Hypothalamus (tissue), 51 donors: ENCODE measurements around the gene MYOM1.
"Not testable (repeated sequence)": the region's sequence is repeated elsewhere in the genome, so short reads cannot be mapped to it uniquely, and the experiment has no call there.

ENCODE experiments used
- DNase-seq, 51 donors: peaks; one replicate each; lab custom pipeline; 2025; lab: John Stamatoyannopoulos, UW

MYOM1 gene

DNA sequence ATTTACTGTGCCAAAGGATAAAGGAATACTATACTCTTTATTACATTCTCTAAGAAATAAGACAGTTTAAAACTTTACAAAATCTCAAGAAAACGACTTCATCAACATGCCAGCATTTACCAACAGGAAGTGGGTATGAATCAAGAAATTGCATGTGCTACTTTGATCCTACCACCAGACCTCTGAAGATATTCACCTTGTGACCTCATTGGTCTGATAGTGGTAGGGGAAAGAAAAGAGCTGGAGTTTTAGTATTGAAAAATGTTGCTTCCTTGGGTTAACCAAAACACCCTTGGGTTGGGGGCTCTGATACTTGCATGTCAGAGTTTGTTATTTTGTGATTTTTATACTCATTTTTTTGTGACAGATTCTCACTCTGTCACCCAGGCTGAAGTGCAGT is 122.7 kb downstream of the MYOM1 start:
- DNase-seq, result no peak

DNA sequence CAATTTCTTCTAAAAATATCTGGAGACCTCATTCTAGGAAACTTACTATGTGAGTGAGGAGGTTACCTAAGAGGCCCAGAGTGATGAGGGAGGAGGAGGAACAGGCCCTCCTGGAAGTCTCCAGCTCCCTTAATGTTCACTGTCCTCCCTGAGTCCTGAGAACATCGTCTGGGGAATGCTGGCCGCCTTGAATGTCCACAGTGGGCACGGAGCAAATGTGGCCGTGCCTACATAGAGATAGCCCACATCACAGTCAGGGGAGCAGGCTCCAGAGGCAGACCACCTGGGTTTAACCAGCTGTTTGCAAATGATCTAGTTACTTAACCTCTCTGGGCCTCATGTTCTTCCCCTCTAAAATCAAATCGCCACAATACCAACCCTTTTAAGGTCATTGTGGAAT is 123.8 kb downstream of the MYOM1 start:
- no peak for DNase-seq

DNA sequence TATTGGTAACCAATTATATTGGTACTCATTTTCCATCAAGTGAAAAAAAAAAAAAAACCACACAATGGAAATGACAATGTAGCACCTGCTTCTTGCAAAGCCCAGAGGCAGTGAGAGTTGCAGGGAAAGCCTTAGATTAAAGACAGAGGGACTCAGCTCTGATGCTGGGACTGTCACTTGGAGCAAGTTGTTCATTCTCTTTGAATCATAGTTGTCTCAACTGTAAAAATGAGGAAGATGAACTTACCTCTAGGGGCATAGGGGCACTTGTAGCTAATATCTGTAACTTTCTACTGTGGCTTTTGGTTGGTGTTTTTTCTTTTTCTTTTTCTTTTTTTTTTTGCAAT is 125.5 kb downstream of the MYOM1 start:
- no peak for DNase-seq

DNA sequence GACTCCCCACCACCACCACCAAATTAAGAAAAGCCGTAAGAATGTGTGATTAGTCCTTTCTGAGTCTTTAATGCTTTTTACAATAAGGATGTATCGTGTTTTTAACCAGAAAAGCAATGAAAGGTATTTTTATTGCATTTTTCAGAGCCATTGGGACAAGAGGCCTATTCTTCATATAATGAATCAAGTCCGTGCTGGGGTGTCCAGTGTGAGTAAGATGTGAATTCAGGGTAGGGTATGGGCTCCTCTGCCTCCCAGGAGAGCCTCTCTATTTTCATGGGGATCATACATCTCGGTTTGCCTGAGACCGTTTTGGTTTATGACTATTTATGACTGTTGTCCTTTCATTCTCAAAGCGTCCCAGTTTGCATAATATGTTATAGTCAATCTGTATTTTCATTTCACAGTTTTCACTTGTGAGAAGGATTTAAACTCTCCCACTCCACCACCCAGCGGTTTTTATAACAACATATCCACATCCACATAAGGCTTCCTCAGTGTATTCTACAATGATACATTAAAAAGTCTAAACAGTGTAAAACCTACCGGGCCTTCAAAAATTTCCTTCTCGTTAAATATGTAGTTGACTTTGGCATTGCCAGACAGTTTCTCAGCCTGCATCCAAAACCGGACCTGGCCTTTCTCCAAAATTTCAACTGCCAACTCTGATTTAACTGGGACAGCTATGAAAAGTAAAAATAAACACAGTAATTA is 126.0 kb downstream of the MYOM1 start:
- DNase-seq, result no peak

DNA sequence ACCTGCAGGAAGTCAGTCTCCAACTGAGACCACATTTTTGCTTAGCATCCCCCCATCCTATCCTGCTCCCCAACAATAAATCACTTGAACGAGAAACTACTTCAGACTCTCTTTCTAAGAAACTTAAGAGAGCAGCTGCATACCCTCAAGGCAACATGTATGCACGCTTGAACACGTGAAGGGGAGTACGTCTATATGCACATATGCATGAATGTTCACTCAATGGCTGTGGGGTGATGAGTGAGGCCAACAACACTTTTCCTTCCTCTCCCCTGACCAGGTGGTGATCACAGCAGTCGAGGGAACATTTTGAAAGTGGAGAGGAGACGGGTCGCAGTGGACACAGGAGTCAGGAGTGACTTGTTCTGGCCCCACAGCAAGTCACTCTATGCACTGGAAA is 127.0 kb downstream of the MYOM1 start:
- DNase-seq, result no peak

DNA sequence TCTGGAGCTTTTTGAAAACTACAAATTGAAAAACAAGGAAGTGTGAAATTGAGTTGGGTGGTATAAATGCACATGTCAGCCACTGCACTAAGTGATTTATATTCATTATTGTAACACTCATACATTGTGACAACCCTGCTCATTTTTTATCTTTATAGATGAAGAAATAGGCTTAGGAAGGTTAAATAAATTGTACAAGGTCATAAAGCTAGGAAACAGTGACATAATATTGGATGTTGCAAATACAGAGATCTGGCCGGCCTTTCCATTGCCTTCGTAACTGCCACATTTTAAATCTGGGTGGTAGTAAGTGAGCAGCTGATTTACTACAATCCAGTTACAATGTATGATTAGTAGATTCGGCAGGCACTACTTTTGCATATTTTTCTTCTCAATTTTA is 130.2 kb downstream of the MYOM1 start:
- no peak for DNase-seq

DNA sequence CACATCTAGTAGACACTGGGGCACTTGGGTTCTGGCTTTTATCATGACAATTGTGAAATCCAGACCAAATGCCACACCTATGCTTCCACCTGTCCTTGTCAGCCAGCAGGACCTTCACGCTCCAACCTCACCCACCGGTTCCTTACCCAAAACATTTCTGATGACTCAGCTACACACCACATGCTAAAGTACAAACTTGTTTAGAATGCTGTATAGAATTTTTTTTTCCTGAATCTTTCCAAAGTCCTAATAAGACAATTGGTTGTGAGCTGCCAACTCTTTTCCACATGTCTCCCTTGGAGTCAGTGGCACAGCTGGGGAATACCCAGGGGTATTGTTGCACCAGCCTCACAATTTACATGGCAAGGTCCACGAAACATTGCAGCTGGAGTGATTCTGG is 131.3 kb downstream of the MYOM1 start:
- DNase-seq, result no peak

DNA sequence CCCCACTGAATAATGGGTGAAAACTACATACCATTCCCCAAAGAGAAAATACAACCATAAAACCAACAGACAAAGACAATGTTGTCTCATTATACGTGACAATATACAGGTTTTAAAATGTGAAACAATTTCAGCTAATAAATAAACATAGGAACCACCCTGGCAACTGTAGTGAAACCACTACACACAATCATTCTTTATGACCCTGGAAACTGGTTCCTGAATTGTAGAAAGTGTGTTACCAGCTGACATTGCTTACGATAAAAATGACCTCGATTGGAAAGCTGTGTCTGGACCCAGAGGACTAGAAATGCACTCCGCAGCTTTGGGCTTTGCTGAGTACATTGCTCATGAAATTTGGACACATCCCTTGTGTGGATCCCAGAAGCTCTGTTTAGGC is 132.9 kb downstream of the MYOM1 start:
- no peak for DNase-seq

DNA sequence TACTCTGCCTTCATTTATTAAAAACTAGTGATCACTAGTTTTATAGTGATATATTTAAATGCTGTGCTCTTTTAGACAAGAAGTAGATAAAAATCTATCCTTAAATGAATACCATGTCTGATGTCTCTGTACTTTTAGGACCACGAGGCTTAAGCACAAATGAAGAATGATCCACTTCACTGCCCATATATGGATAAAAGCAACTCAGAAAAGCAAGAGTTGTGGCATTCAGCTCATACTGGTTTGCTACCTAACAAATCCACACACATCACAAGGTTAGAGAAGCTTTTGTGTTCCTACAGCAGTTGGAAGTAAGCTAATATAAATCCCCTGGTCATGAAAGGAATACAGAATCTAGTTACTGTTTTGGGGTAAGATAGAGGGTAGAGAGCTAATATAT is 134.2 kb downstream of the MYOM1 start:
- no peak for DNase-seq

DNA sequence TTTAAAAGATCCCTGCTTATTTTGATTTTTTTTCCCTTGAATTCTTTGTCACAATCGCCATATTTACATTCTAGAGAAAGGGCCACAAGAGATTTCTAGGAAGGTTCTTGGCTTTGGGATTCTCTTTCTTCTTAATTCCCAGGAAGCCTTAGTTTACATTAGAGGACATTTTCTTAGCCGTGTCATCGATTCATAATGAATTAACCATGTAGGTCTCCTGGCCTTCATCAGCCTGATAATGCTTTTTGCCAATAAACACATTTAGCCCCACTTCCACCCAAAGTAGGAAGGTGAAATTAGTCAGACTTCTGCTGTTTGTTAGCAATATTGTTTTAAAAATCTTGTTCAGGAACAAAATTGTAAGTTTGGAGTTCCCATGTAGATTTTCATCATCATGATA is 135.6 kb downstream of the MYOM1 start:
- no peak for DNase-seq

DNA sequence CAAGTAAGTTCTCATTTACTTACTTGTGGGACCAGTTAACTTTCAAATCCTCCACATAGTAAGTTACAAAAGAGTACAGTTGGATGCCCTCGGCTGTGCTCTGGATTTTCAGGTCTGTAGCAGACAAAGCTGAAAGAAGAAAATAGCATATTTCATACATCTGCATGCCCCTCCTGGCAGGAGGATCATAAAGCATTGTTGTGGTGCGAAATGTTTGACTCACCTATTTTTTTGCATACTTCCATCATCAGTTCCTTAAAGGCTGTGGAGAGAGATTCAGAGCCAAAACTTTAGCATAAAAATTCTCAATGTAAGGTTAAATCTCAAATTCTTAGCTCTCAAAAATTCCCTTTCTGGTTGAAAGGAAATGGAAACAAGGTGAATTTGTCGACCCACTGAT is 136.0 kb downstream of the MYOM1 start:
- no peak for DNase-seq

DNA sequence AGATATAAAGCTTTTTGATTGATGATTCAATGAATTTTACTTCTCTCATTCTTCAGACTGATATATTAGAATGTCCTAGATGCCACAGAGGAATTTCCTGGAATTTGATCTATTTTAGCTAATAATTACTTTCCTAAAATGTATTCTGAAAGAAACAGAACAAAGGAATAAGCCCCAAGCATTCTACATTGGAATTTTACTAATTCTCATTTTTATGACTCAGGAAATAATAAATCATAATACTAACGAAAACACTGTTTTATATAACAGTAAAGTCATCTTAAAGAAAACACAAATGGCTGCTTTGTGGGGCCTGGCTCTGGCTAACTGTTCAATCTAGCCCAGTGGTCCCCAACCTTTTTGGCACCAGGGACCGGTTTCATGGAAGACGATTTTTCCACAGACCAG is 138.2 kb downstream of the MYOM1 start:
- DNase-seq, result no peak

DNA sequence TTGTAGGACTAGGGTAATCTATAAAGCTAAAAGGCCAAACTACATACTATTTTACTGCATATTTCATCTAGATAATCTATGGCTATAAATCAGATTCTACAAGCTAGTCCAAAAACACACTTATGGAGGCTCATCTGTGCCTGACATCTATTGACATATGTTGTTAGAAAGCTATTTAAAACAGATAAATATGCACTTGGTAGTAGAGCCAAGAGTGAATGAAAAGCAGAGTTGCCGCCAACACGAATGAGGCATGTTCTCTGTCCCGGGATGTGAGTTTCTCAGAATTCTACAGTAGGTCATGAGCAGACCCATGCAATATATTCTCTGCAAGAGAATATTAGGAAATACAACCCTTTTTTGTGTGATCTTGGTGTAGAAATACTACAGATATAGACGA is 140.1 kb downstream of the MYOM1 start:
- DNase-seq, result no peak

DNA sequence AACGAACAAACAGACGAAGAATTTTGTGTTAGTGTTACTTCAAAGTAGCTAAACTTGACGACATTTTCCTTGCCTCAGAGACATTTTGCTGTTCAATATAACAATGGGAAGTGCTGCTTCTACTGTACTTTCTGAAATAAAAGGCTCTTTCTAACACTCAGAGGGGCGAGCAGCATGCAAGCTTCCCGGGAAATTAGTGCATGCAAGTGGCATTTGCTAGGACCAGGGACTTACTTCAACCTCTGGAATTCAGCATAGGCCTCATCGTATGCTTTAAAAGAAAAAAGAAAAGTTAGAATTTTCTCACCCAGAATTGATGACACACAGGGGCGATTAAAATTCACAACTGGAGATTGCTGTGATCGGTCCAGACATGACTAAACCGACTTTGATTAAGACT is 144.3 kb downstream of the MYOM1 start:
- DNase-seq, result no peak

DNA sequence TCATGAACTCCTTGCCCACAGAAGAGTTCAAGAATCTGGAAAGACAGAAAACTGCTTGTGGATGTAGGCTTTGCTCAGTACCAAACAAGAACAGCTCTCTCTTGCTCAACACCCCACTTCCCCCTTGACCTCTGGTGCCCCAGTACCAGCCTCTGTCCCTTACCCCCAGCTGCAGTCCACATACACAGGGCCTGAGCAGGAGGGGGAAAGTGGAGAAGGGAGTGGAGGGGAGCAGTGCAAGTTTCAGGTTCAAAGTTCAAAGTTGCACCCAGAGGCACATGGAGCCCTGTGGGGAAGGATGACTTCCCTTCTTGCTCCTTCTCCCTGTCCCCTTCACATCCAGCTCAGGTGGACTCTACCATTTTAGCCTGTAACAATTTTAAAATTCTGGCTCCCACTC is 145.7 kb downstream of the MYOM1 start:
- no peak for DNase-seq

DNA sequence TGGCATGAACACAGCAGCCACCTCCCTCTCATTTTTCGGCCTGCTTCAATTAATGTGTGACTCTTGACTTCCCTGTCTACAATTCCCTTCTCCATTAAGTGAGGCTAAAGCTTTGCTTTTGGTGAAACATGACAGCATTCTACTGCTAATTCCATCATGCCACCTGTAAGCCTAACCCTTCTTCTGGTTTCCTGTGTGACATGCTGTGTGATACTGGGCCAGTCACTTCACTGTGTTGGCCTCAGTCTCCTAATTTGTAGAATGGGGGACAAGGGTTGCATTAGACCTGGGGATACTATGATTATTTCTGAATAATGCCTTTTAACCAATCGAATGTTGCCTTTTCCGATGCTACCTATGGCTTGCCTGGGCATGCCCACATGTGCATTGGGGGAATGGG is 146.4 kb downstream of the MYOM1 start:
- DNase-seq, result not testable (repeated sequence)

DNA sequence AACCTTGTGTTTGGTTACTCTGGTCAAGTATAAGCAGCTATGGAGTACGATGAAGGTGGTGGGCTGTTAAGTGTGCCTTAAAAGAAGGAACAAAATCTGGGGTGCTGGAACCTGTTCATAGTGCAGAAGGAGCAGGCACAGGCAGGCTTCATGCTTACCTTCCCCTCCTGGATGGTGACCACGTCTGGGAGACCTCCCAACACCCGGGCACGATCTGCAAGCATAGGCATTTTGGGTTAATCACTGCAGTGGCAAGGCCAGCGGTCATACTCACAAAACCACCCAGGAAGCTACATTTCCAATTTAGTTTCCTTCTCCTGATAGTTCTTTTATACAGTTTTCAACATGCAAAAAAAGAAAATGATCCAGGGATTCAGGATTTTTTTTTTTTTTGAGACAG is 148.1 kb downstream of the MYOM1 start:
- no peak for DNase-seq

DNA sequence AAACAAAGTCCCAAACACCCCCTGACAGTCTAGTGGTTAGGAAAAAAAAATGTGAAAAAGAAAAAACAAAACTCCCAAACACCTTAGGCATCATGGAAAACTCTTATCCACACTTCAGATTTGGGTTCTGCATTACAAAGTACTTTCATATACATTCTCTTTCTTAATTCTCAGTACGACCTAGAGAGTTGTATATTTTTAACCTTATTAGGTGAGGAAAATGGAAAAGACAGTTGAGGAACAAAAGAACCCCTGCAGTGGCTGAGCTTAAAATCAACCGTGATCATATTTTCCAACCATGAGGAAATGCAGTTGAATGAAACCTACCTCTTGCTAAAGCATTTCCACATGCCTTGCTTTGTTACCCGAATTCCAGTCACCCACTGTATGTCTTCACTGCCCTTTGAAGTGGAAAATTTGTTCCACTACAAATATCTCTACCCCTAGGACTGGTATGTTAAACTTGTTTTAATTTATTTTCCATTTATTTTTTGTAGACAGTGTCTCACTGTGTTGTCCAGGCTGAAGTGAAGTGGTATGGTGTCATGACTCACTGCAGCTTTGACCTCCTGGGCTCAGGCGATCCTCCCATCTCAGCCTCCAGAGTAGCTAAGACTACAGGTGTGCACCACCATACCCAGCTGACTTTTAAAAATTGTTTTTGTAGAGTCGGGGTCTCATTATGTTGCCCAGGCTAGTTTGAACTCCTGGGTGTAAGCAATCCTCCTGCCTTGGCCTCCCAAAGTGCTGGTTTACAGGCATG is 149.9 kb downstream of the MYOM1 start:
- DNase-seq, result no peak

DNA sequence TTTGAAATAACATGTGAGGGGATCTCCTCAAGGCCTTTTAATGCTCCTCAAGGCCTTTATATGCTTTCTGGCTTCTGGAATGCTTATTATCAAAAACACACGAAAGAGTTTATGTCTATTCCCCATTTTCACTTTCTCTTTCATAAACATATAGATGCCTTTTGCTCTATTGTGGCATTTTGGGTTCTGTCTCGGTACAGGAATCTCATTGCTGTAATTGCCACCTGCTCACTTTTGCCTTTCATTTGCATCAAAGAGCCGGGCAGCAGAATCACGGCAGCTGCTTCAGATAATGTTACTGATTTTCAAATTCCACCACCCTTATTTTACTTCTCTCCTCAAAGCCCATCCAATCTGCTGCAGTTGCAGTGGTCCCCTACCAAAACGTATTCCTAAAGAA is 152.0 kb downstream of the MYOM1 start:
- no peak for DNase-seq

DNA sequence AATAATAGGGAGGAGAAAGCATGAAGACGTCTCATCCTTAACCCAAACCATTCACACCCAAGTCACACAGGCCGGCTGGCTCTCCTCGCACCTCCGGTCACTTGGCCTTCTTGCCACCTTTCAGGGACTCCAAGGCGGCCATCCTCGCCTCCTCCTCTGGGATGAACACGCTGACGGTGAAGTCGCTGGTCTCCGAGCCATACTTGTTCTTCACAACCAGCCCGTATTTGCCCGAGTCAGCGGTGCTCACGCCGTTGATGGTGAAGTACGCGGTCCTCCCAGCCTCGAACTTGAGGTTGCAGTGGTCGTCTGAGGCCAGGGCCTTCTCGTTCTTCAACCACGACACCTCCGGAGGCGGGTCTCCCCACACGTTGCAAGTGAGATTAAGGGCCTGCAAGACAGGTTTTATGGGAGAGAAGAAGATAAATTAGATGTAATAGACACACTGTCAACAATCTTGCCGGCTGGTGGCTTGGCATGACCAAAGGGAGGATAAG is 152.6 kb downstream of the MYOM1 start:
- no peak for DNase-seq

DNA sequence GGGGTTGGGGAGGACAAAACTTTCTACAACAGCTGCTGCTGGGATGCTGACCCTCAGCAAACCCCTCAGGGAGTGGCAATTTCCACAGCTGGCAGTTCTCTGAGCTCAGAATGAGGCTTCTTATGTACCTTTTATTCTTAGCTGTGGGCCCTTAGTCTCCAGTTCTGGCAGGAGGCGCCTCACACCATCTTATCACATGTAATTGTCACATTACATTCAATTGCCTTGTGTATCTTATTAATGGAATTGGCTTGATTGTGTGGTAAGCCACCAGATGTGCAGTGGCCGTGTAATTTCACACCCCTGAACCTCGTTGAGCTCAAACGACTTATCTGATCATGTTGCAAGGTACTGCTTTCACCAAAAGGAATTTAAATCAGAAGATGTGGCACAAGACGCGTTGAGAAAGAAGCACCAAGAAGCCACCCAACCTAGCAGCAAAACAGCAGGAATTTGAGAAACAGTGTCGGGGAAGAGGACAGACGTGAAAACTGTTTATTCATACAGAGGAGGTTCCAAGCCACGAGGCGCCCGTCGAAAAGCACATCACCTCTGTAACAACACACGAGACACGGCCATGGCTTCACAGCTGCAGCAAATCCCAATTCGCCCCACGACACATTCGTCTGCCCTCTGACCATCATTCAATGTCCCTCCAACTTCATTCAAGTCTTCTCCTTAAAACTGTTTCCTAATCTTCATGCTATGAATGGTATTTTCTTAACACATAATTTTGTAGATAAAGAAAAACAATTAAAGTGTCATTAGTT is 153.2 kb downstream of the MYOM1 start:
- no peak for DNase-seq

DNA sequence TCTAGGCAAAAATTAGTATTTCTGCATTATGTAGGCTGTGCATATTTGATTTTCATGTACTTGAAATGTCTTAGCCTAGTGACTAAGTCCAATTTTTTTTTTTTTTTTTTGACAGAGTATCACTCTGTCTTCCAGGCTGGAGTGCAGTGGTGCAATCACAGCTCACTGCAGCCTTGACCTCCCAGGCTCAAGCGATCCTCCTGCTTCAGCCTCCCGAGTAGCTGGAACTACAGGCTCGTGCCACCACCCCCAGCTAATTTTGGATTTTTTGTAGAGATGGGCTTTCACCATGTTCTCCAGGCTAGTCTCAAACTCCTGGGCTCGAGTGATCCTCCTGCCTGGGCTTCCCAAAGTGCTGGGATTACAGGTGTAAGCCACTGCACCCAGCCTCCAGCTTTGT is 156.0 kb downstream of the MYOM1 start:
- DNase-seq, result not testable (repeated sequence)
